T1000 (cell line): ENCODE measurements around the gene MELTF.

ENCODE experiments used
- DNase-seq: peaks from one replicate; lab custom pipeline; 2025; ENCODE audit warnings: mixed read lengths; lab: John Stamatoyannopoulos, UW

Gene MELTF

DNA sequence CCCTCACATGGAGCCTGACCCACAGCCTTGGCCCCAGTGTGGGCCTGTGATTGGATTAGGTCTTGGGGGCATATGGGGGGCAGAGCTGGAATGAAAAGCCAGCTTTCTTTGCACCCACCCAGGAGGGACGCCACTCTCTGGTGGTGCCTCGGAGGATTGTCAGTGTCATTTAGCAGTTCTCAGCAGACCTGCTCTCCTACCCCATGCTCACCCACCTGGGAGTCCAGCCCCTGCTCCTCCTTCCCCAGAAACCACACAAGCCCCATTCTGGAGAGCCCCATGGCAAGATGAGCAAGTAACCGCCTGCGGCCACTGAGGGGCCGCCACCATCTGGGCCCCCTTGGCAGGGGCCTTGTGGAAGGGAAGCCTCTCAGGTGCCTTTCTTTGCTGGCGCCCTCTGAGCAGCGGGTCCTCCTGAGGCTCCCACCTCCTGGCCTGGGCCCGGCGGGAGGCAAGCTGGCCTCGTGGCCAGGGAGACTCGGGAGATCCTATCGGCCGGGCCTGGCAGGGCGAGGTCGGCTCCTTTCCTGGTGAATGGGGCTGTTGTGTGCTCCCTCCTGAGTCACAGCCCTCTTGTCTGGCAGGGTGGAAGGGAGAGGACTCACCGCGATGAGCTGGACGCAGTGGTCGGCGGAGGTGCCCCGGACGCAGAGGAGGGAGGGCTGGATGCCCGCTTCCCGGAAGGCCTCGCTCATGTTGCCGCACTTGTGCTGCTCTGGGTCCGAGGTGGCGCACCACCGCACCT is 2.3 kb downstream of the MELTF start:
- no peak for DNase-seq

DNA sequence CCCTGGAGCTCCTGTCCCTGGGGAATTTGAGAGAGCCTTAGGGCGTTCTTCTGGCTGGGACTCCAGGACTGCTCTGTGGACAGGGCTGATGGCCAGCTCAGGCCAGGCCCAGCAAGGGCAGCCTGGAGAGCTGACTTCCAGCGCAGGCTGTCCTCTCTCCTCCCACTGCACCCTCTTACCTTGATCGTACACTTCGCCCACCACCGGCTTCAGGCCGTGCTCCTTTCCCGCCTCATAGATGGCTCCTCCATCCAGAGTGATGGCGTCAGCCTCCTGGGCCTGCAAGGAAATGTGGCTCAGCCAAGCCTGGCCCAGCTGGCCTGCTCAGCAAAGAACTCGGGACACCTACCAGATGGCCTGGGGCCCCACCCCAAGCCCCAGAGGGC is 3.1 kb downstream of the MELTF start:
- no peak for DNase-seq

DNA sequence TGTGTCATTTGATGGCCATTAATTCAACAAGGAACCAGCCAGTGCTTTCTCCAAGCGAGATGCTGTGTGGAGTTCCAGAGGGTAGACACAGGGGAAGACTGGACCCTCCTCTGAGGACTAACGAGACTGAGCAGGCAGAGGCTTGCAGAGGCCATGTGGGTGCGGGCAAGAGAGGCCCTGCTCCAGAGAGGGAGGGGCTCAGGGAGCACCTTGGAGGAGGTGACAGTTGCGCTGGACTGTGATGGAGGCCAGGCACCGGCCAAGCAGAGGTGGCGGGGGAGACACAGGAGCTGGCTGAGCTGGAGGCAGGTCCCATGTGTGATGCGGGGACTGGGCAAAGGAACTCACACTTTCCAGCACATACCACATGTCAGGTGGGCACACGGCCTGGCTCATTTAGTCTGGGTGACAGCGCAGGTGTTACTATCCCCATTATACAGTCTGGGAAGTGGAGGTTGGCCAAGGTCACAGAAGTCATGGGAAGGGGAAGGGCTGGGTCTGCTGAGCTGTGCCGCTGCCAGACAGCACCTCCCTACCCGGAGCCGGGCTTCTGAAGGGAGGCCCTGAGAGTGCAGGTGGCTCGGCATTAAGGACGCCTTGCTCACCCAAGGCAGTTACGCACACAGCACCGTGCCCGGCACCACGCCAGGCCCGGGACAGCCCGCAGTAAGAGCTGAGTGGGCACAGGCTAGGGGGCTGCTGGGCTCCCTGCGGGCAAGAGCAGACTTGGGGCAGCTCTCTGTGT is 3.7 kb downstream of the MELTF start:
- DNase-seq = no peak

DNA sequence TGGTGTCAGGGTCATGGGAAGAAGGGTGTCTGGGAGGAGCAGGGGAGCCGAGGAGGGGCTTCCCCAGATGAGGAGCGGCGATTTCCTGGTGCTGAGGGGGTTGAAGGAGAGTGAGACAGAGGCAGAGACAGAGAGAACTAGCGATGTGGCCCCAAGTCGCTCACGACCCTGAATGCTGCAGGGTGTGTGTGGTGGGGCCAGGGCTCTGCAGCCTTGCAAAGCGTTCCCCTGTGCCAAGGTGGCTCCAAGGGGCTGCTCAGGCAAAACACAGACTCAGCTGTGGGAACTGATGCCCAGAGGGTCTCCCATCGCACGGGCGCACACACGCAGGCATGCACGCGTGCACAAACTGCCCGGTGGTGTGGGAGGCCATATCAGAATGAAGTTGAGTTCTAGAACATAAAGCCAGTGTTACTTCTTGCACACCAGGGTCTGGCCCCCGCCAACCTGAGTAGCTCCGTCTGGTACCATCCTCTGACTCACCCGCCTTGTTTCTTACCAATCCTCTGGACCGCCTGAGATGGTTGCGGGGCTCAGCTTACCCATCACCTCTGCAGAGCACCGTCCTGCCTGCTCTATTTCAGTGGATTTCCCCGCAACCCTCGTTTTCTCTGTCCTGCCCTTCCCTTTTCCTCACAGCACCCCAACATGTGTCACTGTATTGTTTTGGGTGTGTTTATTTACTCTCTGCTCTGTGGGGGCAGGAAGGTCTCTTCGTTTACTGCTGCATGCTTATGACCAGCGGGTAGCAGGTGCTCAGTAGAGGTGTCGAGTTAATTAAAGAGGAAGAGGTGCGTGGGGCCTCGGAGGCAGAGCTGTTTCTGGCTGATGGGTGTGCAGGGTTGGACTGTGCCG is 4.5 kb downstream of the MELTF start:
- DNase-seq = no peak

DNA sequence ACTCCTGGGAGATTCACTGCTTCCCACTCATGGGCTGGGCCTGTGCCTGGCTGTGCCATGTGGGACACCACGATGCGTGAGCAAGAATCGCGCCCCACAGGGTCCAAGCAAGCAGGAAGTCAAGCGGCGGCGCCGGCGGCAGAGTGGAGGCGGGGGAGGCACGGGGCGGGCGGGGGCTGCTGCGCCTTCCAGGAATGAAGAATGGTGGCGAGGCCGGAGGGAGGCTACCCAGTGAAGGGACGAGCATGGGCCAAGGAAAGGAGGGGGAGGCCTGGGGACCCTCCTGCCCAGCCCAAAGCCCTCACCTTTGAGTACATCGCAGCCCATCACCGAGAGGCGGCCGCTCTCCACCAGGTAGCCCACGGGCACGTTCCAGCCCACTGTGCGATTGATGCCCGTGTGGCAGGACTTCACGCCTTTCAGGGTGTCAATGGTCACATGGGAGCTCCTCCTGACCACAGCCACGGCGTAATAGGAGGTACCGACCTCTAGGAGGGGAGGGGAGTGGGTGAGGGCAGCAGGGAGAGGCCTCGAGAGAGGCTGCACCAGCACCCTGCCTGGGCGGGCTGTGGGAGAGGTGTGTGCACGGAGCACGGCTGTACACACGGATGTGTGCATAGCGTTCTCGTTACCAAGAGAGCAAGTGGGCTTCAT is 5.5 kb downstream of the MELTF start:
- DNase-seq = no peak

DNA sequence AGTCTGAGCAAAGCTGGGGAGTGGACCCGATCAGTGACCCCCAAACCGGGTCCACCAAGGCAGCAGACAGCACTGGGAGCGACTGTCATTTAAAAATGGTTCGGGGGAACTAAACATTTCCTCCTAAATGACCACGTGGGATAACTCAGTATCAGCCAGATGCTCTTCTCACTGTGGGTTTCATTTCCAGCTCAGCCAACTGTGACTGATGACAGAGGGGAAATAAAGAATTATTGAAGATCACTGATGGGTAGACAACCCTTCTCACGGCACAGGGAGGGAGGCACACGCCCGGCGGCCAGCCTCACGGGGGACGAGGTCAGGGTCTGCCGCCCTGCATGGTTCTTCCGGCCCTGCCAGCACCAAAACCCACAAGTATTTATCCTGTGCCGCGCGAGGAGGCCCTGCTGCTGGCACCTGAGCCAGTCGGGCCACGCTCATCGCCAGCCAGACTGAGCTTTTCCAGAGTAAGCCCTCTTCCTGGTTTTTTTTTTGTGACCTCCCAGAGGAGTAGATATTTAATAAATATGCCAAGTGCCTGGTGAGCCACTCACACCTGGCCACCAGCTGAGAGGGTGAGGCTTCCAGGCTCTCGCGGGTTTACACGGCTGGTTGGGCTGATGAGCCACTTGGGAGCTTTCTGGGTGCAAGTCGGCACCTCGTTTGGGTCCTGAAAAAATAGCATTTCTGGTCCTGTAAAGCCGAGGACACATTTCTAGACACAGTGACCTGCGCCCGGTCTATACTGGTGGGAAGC is 6.2 kb downstream of the MELTF start:
- DNase-seq = no peak

DNA sequence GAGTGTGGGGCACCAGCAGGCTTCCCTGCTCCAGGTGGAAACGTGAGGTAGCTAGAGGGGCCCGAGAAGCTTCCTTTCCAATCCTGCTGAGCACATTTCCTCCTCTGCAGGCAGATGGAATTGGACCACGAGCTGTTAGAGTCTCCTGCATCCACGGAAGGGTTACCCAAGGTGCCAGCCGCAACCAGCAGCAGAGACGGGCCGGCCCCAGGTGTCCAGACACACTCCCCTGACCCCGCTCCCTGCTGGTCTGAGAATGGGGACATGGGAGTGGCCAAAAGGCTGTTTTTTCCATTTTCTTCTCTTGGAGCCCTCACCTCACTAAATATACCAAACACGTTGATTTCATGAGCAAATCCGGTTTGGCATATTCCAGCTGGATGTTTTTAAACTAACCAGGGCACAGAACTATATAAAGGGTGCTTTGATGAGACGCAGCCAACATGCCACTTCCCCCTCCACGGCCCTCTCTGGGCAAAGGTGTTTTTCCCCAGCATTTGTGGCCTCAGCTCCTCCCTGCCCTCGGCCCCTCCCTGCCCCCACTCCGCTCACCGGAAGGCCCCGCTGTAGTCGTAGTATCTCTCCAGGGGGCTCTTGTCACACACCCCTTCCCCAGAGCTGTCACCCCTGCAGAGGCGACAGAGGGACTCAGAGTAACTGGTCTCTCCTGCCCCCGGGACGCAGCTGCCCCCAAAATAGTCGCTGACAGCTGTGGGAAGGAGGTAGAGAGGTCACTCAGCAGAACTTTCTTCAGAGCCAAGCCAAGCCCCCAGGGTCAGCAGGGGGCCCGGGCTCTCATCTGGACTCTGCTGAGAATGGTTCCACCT is 7.0 kb downstream of the MELTF start:
- DNase-seq = no peak

DNA sequence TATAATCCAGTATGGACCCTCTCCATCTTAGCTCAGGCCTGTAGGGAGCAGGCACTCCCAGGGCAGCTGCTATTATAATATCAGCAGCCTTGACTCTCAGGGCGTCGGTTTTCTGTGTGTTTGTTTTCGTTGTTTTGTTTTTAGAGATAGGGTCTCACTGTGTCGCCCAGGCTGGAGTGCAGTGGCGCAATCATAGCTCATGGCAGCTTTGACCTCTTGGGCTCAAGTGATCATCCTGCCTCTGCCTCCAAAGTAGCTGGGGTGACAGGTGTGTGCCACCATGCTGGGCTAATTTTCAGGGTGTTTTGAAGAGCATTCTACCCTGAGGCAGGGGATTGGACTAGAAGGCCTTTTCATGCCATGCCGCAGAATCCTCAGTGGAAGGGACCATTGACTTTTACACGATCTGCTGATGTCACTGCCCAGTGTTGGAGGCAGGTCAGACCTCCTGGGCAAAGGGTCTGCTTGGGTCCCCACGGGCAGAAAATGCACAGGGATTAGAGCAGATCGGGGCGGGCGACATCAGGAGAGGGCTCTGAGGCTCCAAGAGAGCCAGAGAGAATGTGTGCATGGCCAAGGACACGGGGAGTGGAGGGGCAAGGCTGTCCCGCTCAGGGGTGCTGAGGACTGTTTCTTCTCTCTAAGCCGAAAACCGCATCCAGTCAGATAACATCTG is 7.8 kb downstream of the MELTF start:
- DNase-seq = no peak

DNA sequence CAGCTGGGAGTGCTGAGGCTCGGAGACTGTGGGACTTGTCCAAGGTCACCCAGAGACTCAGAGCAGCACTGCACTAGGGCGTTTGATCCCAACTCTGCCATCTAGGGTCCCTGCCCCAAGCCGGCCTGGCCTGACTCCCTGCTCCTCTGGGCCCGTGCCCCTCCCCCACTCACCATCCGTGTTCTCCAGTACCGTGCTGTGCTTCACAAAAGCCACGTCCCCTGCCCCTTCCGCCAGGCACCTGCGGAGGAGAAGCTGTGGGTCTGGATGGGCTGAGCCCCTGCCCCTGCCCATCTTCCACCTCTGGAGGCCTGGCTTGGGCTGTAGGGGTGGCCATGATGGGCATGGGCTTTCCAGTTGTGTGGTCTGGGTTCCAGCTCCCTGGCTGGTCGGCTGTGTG is 8.4 kb downstream of the MELTF start:
- no peak for DNase-seq

DNA sequence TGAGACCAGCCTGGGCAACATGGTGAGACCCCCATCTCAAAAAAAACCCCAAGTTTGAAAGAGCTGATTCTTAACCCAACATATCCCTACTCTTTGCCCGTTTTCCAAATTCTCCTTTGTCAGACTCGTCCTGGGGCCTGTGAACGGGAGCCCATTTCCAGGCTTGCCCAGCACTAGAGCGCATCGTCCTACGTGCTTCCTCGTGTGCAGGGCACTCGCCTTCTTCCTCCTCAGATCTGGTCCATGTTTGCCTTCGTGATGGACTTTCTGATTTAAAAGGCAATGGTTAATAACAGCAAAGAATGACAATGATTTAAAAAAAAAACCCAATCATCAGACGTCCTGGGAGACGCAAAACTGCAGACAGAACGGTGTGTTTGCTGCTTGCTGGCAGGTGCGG is 10.1 kb downstream of the MELTF start:
- no peak for DNase-seq

DNA sequence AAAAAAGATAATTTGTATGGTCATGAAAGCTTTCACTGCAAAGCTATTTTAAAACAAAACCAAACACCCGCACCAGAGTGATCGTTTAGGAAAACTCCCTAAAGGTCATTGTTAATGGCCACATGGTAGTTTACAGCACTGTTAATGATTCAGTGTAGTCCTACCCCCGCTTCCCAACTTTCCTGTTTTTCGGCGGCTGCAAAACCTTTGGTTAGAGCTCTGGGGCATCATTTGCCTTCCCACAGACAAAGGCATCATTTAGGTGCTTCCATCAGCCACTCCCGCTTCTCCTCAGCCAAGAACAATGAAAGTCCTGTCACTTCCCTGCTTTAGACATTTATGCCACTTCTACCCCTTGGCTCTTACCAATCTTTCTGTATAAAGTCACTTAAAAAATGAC is 10.6 kb downstream of the MELTF start:
- DNase-seq = no peak

DNA sequence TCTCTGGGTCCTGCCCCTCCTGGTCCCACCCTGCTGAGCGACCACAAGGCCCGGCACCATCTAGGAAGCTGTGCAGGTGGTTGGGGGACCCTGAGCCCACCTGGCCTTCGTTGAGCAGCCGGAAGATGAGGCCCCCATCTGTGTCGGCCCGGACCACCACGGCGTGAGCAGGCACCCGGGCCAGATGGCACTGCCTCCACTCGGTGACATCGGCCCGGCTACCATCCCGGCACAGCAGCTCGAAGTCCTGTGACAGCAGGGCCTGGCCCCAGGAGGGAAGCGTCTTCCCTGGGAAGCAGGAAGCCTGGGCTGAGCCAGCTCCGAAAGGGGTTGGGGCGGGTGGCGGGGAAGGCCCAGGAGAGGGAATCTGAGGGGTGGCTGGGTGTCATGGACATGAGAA is 12.6 kb downstream of the MELTF start:
- no peak for DNase-seq

DNA sequence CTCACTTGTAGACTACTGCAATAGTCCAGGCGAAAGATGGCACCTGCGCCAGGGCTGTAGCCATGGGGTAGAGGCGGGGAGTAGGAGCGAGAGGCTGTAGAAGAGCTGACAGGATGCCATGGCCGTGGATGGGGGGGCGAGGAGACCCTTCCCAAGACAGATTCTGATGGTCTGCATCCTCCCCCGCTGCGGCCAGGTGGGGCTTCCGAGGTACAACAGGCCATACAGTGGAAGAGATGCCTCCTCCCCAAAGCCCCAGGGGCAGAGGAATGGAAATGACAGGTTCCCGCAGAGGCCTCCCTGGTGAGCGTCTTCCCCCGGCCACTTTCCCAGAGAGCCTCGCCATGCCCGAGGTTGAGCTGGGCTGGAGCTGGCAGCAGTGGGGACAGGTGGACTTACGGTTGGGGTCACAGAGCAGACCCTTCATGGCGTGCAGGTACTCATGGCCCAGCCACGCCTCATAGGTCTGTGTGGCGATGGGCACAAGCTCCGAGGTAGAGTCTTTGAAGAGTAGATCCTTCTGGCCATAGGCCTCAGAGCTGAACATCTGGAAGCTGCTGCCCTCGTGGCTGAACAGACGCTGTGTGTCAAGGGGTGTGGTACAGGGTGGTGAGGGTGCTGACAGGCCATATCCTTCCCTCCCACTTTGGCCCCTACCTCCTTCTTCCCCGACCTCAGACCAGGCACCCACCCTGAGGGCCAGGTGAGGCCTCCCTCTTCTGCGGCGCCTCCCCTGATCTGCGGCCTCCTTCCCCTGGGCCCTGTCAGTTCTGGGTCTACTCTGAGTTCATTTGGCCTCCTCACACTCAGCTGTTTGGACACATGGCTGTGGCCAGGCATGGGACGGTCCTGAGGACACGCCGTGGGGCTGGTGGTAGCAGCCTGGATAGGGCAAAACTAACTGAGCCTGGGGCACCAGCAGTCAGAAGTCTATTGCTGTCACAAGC is 13.6 kb downstream of the MELTF start:
- no peak for DNase-seq

DNA sequence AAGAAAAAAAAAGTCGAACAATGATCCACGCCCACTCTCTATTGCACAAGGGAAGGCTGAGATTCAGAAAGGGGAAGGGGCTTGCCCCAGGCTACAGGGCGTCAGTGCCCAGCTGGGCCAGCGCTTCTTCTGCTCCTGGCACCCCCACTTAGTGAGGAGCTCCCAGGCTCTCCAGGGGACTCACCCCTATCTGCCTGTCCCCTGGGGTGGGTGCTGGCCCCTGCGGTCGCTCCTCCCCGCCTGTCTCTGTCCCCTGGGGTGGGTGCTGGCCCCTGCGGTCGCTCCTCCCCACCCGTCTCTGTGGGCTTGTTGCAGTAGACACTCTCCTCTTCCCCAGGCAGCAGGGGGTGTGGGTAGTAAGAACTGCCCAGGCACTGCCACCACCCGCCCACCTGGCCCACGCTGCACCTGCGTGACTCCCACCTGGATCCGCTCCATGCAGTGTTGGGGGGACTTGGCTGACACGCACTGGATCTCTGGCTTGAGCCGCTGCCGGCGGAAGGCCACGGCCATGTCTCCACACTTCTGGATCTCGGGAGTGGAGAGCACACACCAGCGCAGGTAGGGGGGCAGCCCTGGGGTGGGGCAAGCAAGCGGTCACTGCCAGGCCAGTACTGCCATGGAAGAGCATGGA is 14.6 kb downstream of the MELTF start:
- DNase-seq = no peak

DNA sequence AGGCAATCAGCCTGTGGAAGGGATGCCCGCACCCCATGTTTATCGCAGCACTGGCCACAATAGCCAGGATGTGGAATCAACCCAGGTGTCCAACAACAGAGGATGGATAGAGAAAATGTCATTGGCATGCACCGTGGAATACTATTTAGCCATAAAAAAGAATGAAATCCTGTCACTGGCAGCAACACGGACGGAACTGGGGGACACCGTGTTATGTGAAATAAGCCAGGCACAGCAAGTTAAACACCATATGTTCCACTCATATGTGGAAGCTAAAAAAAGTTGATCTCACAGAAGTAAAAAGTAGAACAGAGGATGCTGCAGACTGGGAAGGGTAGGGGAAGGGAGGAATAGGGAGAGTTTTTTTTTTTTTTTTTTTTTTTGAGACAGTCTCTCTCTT is 15.6 kb downstream of the MELTF start:
- no peak for DNase-seq

DNA sequence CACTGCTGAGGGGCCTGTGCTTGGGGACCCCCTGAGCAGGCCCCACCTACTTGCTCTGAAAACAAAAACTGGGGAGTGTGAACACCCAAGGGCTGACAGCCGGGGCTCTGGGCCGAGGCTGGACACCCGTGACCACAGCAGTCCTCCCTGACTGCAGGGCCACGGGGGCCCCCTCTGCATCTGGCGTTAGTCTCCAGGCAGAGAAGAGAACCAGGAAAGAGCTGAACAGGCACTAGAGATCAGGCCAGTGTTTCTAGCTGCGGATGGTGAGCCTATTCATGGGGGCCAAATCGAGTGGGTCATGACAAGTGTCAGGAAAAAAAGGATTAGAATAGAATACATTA is 17.1 kb downstream of the MELTF start:
- no peak for DNase-seq

DNA sequence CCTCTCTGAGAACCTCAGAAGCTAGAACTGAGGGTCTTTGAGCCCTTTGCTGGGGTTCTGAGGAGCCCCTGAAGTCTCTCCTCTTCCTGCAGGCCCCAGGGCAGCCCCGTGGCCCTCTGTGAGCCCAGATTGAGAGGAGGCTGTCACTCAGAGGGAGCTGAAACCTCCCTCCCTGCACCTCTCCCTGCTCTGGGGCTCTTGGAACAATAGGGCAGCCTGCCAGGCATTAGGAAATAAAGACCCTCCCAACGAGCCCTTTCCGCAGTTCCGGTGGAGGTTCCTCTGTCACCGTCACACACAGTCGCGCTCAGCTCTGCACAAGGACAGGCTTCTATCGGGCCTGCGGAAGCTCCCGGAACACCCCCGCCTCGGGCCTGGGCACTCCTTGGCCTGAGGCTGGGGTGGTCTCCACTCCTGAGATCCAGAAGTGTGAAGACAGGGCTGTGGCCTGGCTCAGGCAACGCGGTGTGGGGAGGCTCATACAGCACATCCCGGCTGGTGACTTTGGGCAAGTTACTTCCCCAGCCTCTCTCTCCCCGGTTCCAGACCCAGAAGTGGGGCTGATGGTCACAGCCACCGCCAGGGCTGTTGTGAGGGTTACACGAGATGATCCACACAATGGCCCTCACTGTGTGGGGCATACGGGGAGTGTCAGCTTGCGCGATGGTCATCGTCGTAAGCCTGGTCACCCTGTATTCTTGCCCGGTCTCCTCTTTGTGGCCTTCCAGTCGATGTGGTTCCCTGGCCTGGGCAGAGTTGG is 17.7 kb downstream of the MELTF start:
- no peak for DNase-seq
